T-helper 17 cell (primary cell): ENCODE results near the gene ANKRD55. TPM values are rescaled to one million over a fixed set of nuclear protein-coding genes. Genes with fewer than 3 reads are reported as not detected.
"Not testable (repeated sequence)": the region's sequence is repeated elsewhere in the genome, so short reads cannot be mapped to it uniquely, and the experiment has no call there.

Source experiments
- ATAC-seq: fragments of 150-1000 bp; cut with Tn5 transposase; 2 replicates; pipeline ENCODE4 v1.10.0; 2021; ENCODE audit warnings: mild to moderate bottlenecking, moderate library complexity
- DNase-seq, 3 donors: peaks; one replicate each; pipeline versions ENCODE4 v3.0.0 to v3.0.0-alpha.2; 2020 to 2021
- H3K9me3 ChIP-seq: one replicate; pipeline ENCODE4 v1.7.0; 2013; ENCODE audit warnings: low read length, mild to moderate bottlenecking; ENCODE audit not compliant: control insufficient read depth, poor library complexity, severe bottlenecking
- H3K27ac Mint-ChIP-seq: one replicate; pipeline ENCODE4 v1.8.0; 2022; ENCODE audit warnings: mild to moderate bottlenecking, moderate library complexity, mixed read lengths
- H3K27me3 Mint-ChIP-seq: one replicate; pipeline ENCODE4 v1.8.0; 2022; ENCODE audit warnings: mixed read lengths
- H3K36me3 Mint-ChIP-seq: one replicate; pipeline ENCODE4 v1.8.0; 2022; ENCODE audit warnings: low read depth, mixed read lengths
- H3K4me1 Mint-ChIP-seq: one replicate; pipeline ENCODE4 v1.8.0; 2022; ENCODE audit warnings: mild to moderate bottlenecking, mixed read lengths
- H3K4me3 Mint-ChIP-seq: one replicate; pipeline ENCODE4 v1.8.0; 2022; ENCODE audit warnings: mild to moderate bottlenecking, moderate library complexity, mixed read lengths
- total RNA-seq, 4 donors: library from RNA in 2 of 4; stranded (reverse) in 2 of 4; gene quantifications; one replicate each; pipeline ENCODE4 v1.2.3 and lab custom pipeline; 2022 to 2026

Gene ANKRD55
- total RNA-seq, 2 donors from 2014 or later, result 2.3 to 3.1 TPM

DNA sequence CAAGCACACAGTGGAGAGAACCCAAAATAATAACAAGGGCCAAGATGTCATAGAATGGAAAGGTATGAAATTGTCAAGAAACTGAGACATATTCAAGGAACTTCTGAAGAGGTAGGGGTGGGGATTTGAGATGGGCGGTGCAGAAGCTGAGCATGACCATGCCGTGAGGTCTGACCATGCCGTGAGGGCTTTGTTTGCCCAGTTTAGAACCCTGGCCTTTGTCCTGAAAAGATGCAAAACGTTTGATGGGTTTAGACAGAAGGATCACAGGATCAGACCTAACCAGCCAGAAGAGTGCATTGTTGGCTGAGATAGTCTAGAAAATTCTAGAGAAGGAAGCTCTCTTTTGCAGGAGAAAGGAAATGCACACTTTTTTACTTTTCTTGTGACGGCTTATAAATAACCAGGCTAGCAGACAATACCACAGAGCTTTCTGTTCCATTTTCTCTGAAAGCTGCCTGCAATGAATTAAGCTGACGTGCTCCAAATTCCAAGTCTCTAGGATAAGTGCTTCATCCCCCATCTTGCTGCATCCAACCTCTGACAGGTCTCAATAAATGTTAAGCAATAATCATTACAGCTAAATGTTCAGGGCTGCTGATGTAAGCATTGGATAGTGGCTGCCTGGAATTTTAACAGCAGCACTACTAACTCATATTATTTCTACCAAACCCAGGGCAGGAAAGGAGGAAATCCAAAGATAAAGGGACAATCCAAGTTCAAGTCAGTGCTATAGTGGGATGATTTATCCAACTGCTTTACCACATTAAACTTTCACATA, 127.4 kb downstream of the ANKRD55 start:
- H3K36me3 Mint-ChIP-seq, result no peaks in the 10 kb centered on the region
- ATAC-seq (no peak), DNase-seq (no peak)
- peaks cover 20% of the 10 kb centered on the region for H3K4me1 Mint-ChIP-seq
- H3K27ac Mint-ChIP-seq, result no peak overlapping the region
- no peaks in the 10 kb centered on the region for H3K9me3 ChIP-seq
- no peak overlapping the region for H3K4me3 Mint-ChIP-seq
- H3K27me3 Mint-ChIP-seq, result no peaks in the 10 kb centered on the region

- H3K4me3 Mint-ChIP-seq, result no peak overlapping the region
- no peak for DNase-seq
- H3K4me1 Mint-ChIP-seq, result peaks cover 29% of the 10 kb centered on the region
- peak overlapping the region; percentile 91 for H3K27ac Mint-ChIP-seq
- H3K9me3 ChIP-seq, result no peaks in the 10 kb centered on the region
- ATAC-seq, result no peak
- no peaks in the 10 kb centered on the region for H3K36me3 Mint-ChIP-seq
- no peaks in the 10 kb centered on the region for H3K27me3 Mint-ChIP-seq
Observed at GRCh38 chr5:56102889-56103288, 130.2 kb downstream of the ANKRD55 start.

- Mint-ChIP-seq H3K4me3 (peak overlapping the region; percentile 76), H3K4me1 (peaks cover 27% of the 10 kb centered on the region), H3K27ac (peak overlapping the region; percentile 91)
- ATAC-seq, result peak; percentile 70
- H3K9me3 ChIP-seq, H3K27me3 Mint-ChIP-seq, DNase-seq, H3K36me3 Mint-ChIP-seq: not testable (repeated sequence)
Observed at GRCh38 chr5:56102207-56102606, 130.9 kb downstream of the ANKRD55 start.

- H3K4me3 Mint-ChIP-seq, result peak overlapping the region; percentile 4
- H3K4me1 Mint-ChIP-seq, result peaks cover 29% of the 10 kb centered on the region
Observed at GRCh38 chr5:56101180-56101579, 131.9 kb downstream of the ANKRD55 start.

GRCh38 chr5:56100439-56101176, 132.5 kb downstream of the ANKRD55 start:
- H3K36me3 Mint-ChIP-seq, result no peaks in the 10 kb centered on the region
- no peaks in the 10 kb centered on the region for H3K9me3 ChIP-seq
- no peaks in the 10 kb centered on the region for H3K27me3 Mint-ChIP-seq
- ATAC-seq, result peak; percentile 24
- peaks cover 28% of the 10 kb centered on the region for H3K4me1 Mint-ChIP-seq
- H3K4me3 Mint-ChIP-seq, result peak overlapping the region; percentile 13
- H3K27ac Mint-ChIP-seq, result peak overlapping the region; percentile 57
- no peak for DNase-seq

More at GRCh38 chr5:56101180-56101579, 131.9 kb downstream of the ANKRD55 start:
- H3K36me3 Mint-ChIP-seq, result no peaks in the 10 kb centered on the region
- ATAC-seq (no peak), DNase-seq (no peak)
- H3K9me3 ChIP-seq, result no peaks in the 10 kb centered on the region
- no peaks in the 10 kb centered on the region for H3K27me3 Mint-ChIP-seq
- H3K27ac Mint-ChIP-seq, result no peak overlapping the region

- peaks cover 33% of the 10 kb centered on the region for H3K4me1 Mint-ChIP-seq
- H3K4me3 Mint-ChIP-seq, result peak overlapping the region; percentile 57
- ATAC-seq (no peak), DNase-seq (no peak)
- no peaks in the 10 kb centered on the region for H3K27me3 Mint-ChIP-seq
- peak overlapping the region; percentile 57 for H3K27ac Mint-ChIP-seq
- no peaks in the 10 kb centered on the region for H3K36me3 Mint-ChIP-seq
- no peaks in the 10 kb centered on the region for H3K9me3 ChIP-seq
Observed at GRCh38 chr5:56099346-56099745, 133.8 kb downstream of the ANKRD55 start.

- Mint-ChIP-seq H3K4me3 (no peak overlapping the region), H3K36me3 (no peaks in the 10 kb centered on the region), H3K4me1 (peaks cover 26% of the 10 kb centered on the region), H3K27me3 (no peaks in the 10 kb centered on the region), H3K27ac (no peak overlapping the region)
- DNase-seq (no peak), ATAC-seq (no peak)
- H3K9me3 ChIP-seq, result no peaks in the 10 kb centered on the region
Observed at GRCh38 chr5:56097055-56097454, 136.1 kb downstream of the ANKRD55 start.

DNA sequence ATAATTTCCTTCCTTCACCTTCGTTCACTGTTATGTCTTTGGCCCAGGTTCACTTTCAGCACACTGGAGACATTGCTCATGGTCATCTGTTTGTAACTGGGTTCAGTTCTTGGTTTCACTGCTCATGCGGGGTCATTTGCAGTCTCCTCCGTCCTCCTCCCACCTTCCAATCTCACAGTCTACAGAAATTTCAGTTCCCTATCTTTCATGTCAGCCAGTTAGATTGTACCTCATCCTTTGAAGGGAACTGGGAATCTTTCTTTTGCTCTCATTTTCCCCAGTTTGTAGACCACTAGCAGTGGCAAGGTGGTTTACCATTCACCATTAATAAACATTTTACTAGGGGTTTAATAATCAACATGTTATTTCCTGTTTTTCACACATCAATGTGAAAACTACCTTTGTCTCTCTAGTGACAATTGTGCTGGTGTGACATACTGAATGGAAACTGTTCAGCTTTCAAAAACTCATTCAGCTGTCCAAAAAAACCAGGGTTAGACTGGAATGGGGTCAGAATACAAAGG, 137.5 kb downstream of the ANKRD55 start:
- no peaks in the 10 kb centered on the region for H3K9me3 ChIP-seq
- Mint-ChIP-seq H3K4me1 (peaks cover 27% of the 10 kb centered on the region), H3K27ac (peak overlapping the region; percentile 68), H3K27me3 (no peaks in the 10 kb centered on the region), H3K36me3 (no peaks in the 10 kb centered on the region), H3K4me3 (peak overlapping the region; percentile 50)
- no peak for ATAC-seq
- DNase-seq, result no peak

DNA sequence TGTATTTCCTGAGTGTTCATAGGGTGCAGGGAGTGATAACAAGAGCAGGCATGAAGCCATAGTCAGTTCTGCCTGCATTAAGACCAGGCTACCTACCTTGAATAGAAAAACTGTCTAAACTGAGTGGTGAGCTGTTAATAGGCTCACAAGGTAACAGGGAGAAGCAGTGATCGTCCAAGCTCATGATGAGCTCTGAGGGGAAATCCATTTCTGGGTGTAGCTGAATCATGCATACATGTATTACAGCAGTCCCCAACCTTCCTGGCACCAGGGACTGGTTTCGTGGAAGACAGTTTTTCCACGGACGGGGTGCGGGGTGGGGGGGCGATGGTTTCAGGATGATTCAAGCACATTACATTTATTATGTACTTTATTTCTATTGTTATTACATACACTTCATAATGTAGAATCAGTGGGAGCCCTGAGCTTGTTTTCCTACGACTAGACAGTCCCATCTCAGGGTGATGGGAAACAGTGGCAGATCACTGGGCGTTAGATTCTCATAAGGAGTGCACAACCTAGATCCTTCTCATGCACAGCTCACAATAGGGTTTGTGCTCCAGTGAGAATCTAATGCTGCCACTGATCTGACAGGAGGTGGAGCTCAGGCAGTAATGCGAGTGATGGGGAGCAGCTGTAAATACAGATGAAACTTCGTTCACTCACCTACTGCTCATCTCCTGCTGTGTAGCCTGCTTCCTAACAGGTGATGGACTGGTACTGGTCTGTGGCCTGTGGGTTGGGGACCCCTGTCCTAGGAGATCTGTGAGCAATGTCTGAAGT, 138.4 kb downstream of the ANKRD55 start:
- Mint-ChIP-seq H3K27me3 (no peaks in the 10 kb centered on the region), H3K4me1 (peaks cover 23% of the 10 kb centered on the region), H3K4me3 (no peak overlapping the region), H3K27ac (peak overlapping the region; percentile 68), H3K36me3 (no peaks in the 10 kb centered on the region)
- no peaks in the 10 kb centered on the region for H3K9me3 ChIP-seq
- DNase-seq, result no peak
- peak; percentile 73 for ATAC-seq

GRCh38 chr5:56093970-56094369, 139.2 kb downstream of the ANKRD55 start:
- H3K4me3 Mint-ChIP-seq, result no peak overlapping the region
- H3K4me1 Mint-ChIP-seq, result peaks cover 21% of the 10 kb centered on the region
- no peak overlapping the region for H3K27ac Mint-ChIP-seq
- H3K36me3 Mint-ChIP-seq, result no peaks in the 10 kb centered on the region
- no peak for DNase-seq
- no peaks in the 10 kb centered on the region for H3K27me3 Mint-ChIP-seq
- no peak for ATAC-seq
- no peaks in the 10 kb centered on the region for H3K9me3 ChIP-seq

DNA sequence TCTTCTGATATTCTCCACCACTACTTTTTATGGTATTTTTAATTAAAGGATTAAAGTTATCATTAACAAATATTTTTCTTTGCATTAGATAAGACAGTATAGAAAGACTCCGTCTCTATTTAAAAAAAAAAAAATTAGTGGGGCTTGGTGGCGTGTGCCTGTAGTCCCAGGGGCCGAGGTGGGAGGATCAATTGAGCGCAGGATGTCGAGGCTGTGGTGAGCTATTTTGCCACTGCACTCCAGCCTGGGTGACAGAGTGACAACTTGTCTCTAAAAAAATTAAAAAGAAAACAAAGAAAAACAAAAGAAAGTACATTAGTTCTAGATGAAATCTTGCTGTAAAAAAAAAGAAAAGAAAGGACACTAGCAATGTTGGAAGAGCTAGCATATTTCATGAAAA, 141.0 kb downstream of the ANKRD55 start:
- Mint-ChIP-seq H3K4me3 (no peak overlapping the region), H3K27me3 (no peaks in the 10 kb centered on the region), H3K27ac (peak overlapping the region; percentile 22), H3K4me1 (peaks cover 19% of the 10 kb centered on the region), H3K36me3 (no peaks in the 10 kb centered on the region)
- no peak for DNase-seq
- ATAC-seq, result no peak
- H3K9me3 ChIP-seq, result no peaks in the 10 kb centered on the region

GRCh38 chr5:56091664-56092063, 141.5 kb downstream of the ANKRD55 start:
- H3K9me3 ChIP-seq, result no peaks in the 10 kb centered on the region
- DNase-seq (no peak), ATAC-seq (no peak)
- Mint-ChIP-seq H3K36me3 (no peaks in the 10 kb centered on the region), H3K4me1 (peaks cover 18% of the 10 kb centered on the region), H3K27me3 (no peaks in the 10 kb centered on the region), H3K4me3 (peak overlapping the region; percentile 8), H3K27ac (peak overlapping the region; percentile 22)
